Activated T-cell treated with anti-CD3 and anti-CD28 coated beads, Interleukin-2, amount 50 U/mL, for 24 hours (primary cell): ENCODE data around the gene COPS3.
"Not testable (repeated sequence)": the region's sequence is repeated elsewhere in the genome, so short reads cannot be mapped to it uniquely, and the experiment has no call there.

Source experiments
- DNase-seq: peaks from one replicate; pipeline ENCODE4 v3.0.0-alpha.2; 2020
- H3K27ac Mint-ChIP-seq: 2 replicates; pipeline ENCODE4 v1.8.0; 2020; ENCODE audit warnings: mild to moderate bottlenecking, mixed read lengths
- H3K27me3 Mint-ChIP-seq: 2 replicates; pipeline ENCODE4 v1.8.0; 2020; ENCODE audit warnings: mixed read lengths
- H3K36me3 Mint-ChIP-seq: 2 replicates; pipeline ENCODE4 v1.8.0; 2020; ENCODE audit warnings: low read depth, mixed read lengths
- H3K4me1 Mint-ChIP-seq: 2 replicates; pipeline ENCODE4 v1.8.0; 2020; ENCODE audit warnings: low read depth, mixed read lengths
- H3K4me3 Mint-ChIP-seq: 2 replicates; pipeline ENCODE4 v1.8.0; 2020; ENCODE audit warnings: mild to moderate bottlenecking, moderate library complexity, mixed read lengths
- H3K9me3 Mint-ChIP-seq: 2 replicates; pipeline ENCODE4 v1.8.0; 2020; ENCODE audit warnings: mixed read lengths

COPS3 gene

GRCh38 chr17:17279316-17279715, 1.7 kb downstream of the COPS3 start:
- H3K4me1 Mint-ChIP-seq: peaks cover 47% of the 10 kb centered on the region
- no peaks in the 10 kb centered on the region for H3K27me3 Mint-ChIP-seq
- H3K36me3 Mint-ChIP-seq: peaks cover 55% of the 10 kb centered on the region
- DNase-seq: no peak
- H3K9me3 Mint-ChIP-seq: no peaks in the 10 kb centered on the region
- H3K27ac Mint-ChIP-seq: peak overlapping the region; percentile 96
- H3K4me3 Mint-ChIP-seq: peak overlapping the region; percentile 97

GRCh38 chr17:17277431-17277830, 3.6 kb downstream of the COPS3 start:
- H3K4me1 Mint-ChIP-seq: peaks cover 47% of the 10 kb centered on the region
- peak overlapping the region; percentile 50 for H3K27ac Mint-ChIP-seq
- not testable (repeated sequence) for DNase-seq, H3K27me3 Mint-ChIP-seq, H3K4me3 Mint-ChIP-seq, H3K9me3 Mint-ChIP-seq
- peaks cover 74% of the 10 kb centered on the region for H3K36me3 Mint-ChIP-seq

GRCh38 chr17:17275971-17276370, 5.1 kb downstream of the COPS3 start:
- no peak for DNase-seq
- Mint-ChIP-seq H3K4me3 (no peak overlapping the region), H3K27ac (peak overlapping the region; percentile 48), H3K36me3 (peaks cover 83% of the 10 kb centered on the region), H3K9me3 (no peaks in the 10 kb centered on the region), H3K27me3 (no peaks in the 10 kb centered on the region), H3K4me1 (peaks cover 37% of the 10 kb centered on the region)

- peaks cover 2% of the 10 kb centered on the region for H3K4me1 Mint-ChIP-seq
- no peaks in the 10 kb centered on the region for H3K9me3 Mint-ChIP-seq
- peaks cover 88% of the 10 kb centered on the region for H3K36me3 Mint-ChIP-seq
- no peaks in the 10 kb centered on the region for H3K27me3 Mint-ChIP-seq
- peak; percentile 37 for DNase-seq
- no peak overlapping the region for H3K4me3 Mint-ChIP-seq
- H3K27ac Mint-ChIP-seq: no peak overlapping the region
Measured at GRCh38 chr17:17269926-17270773, 10.9 kb downstream of the COPS3 start.

- Mint-ChIP-seq H3K4me1 (no peaks in the 10 kb centered on the region), H3K9me3 (no peaks in the 10 kb centered on the region), H3K36me3 (peaks cover 85% of the 10 kb centered on the region), H3K27me3 (no peaks in the 10 kb centered on the region), H3K27ac (no peak overlapping the region), H3K4me3 (no peak overlapping the region)
- no peak for DNase-seq
Measured at GRCh38 chr17:17264430-17264829, 16.6 kb downstream of the COPS3 start.

- H3K36me3 Mint-ChIP-seq: peaks cover 83% of the 10 kb centered on the region
- H3K27ac Mint-ChIP-seq: peak overlapping the region; percentile 24
- no peak for DNase-seq
- H3K27me3 Mint-ChIP-seq: no peaks in the 10 kb centered on the region
- no peaks in the 10 kb centered on the region for H3K4me1 Mint-ChIP-seq
- no peak overlapping the region for H3K4me3 Mint-ChIP-seq
- no peaks in the 10 kb centered on the region for H3K9me3 Mint-ChIP-seq
Measured at GRCh38 chr17:17258998-17259397, 22.0 kb downstream of the COPS3 start.

GRCh38 chr17:17258011-17258410, 23.0 kb downstream of the COPS3 start:
- H3K4me3 Mint-ChIP-seq: no peak overlapping the region
- no peaks in the 10 kb centered on the region for H3K9me3 Mint-ChIP-seq
- peaks cover 88% of the 10 kb centered on the region for H3K36me3 Mint-ChIP-seq
- no peak for DNase-seq
- H3K27ac Mint-ChIP-seq: peak overlapping the region; percentile 44
- H3K27me3 Mint-ChIP-seq: no peaks in the 10 kb centered on the region
- no peaks in the 10 kb centered on the region for H3K4me1 Mint-ChIP-seq

GRCh38 chr17:17256316-17256715, 24.7 kb downstream of the COPS3 start:
- Mint-ChIP-seq H3K9me3 (no peaks in the 10 kb centered on the region), H3K27ac (peak overlapping the region; percentile 40), H3K36me3 (peaks cover 91% of the 10 kb centered on the region), H3K4me1 (no peaks in the 10 kb centered on the region), H3K4me3 (no peak overlapping the region), H3K27me3 (no peaks in the 10 kb centered on the region)
- no peak for DNase-seq

- H3K4me3 Mint-ChIP-seq: not testable (repeated sequence)
- H3K36me3 Mint-ChIP-seq: peaks cover 91% of the 10 kb centered on the region
Measured at GRCh38 chr17:17255689-17256088, 25.4 kb downstream of the COPS3 start.

GRCh38 chr17:17254036-17254435, 27.0 kb downstream of the COPS3 start:
- Mint-ChIP-seq H3K4me1 (no peaks in the 10 kb centered on the region), H3K36me3 (peaks cover 89% of the 10 kb centered on the region), H3K4me3 (no peak overlapping the region), H3K27ac (no peak overlapping the region), H3K9me3 (no peaks in the 10 kb centered on the region), H3K27me3 (no peaks in the 10 kb centered on the region)
- no peak for DNase-seq

More at GRCh38 chr17:17255689-17256088, 25.4 kb downstream of the COPS3 start:
- not testable (repeated sequence) for H3K27me3 Mint-ChIP-seq, H3K4me1 Mint-ChIP-seq, DNase-seq, H3K27ac Mint-ChIP-seq, H3K9me3 Mint-ChIP-seq

GRCh38 chr17:17253406-17253805, 27.6 kb downstream of the COPS3 start:
- no peak for DNase-seq
- Mint-ChIP-seq H3K27me3 (no peaks in the 10 kb centered on the region), H3K4me3 (no peak overlapping the region), H3K4me1 (no peaks in the 10 kb centered on the region), H3K27ac (peak overlapping the region; percentile 42), H3K9me3 (no peaks in the 10 kb centered on the region), H3K36me3 (peaks cover 89% of the 10 kb centered on the region)

- H3K36me3 Mint-ChIP-seq: peaks cover 91% of the 10 kb centered on the region
- no peak overlapping the region for H3K4me3 Mint-ChIP-seq
- no peak for DNase-seq
- H3K27me3 Mint-ChIP-seq: no peaks in the 10 kb centered on the region
- H3K27ac Mint-ChIP-seq: no peak overlapping the region
- H3K4me1 Mint-ChIP-seq: no peaks in the 10 kb centered on the region
- no peaks in the 10 kb centered on the region for H3K9me3 Mint-ChIP-seq
Measured at GRCh38 chr17:17252149-17252661, 28.8 kb downstream of the COPS3 start.

GRCh38 chr17:17246879-17247278, 34.2 kb downstream of the COPS3 start:
- Mint-ChIP-seq H3K27ac (peak overlapping the region; percentile 19), H3K9me3 (no peaks in the 10 kb centered on the region), H3K36me3 (peaks cover 60% of the 10 kb centered on the region), H3K27me3 (no peaks in the 10 kb centered on the region), H3K4me3 (no peak overlapping the region), H3K4me1 (no peaks in the 10 kb centered on the region)
- no peak for DNase-seq

GRCh38 chr17:17243163-17243562, 37.9 kb downstream of the COPS3 start:
- no peaks in the 10 kb centered on the region for H3K9me3 Mint-ChIP-seq
- H3K4me1 Mint-ChIP-seq: peaks cover 20% of the 10 kb centered on the region
- no peaks in the 10 kb centered on the region for H3K27me3 Mint-ChIP-seq
- H3K4me3 Mint-ChIP-seq: no peak overlapping the region
- H3K27ac Mint-ChIP-seq: no peak overlapping the region
- DNase-seq: no peak
- peaks cover 26% of the 10 kb centered on the region for H3K36me3 Mint-ChIP-seq

GRCh38 chr17:17242246-17242645, 38.8 kb downstream of the COPS3 start:
- DNase-seq: no peak
- Mint-ChIP-seq H3K27me3 (no peaks in the 10 kb centered on the region), H3K4me1 (peaks cover 22% of the 10 kb centered on the region), H3K9me3 (no peaks in the 10 kb centered on the region), H3K36me3 (peaks cover 21% of the 10 kb centered on the region), H3K4me3 (no peak overlapping the region), H3K27ac (no peak overlapping the region)
